Astrocyte of the cerebellum (primary cell): ENCODE measurements around the gene HHAT.

Source experiments
- DNase-seq: peaks from one replicate; pipeline ENCODE4 v3.0.0-alpha.2; 2011; ENCODE audit warnings: low read depth
- H3K4me3 ChIP-seq: 2 replicates; pipeline ENCODE4 v1.5.1; 2011; ENCODE audit warnings: mild to moderate bottlenecking, low read depth, low read length, moderate library complexity
- in situ Hi-C: cut with HindIII; loops from 2 replicates; pipeline ENCODE4 v1.10.0; 2017; ENCODE audit warnings: low sequenced_read_pairs
- TF ChIP-seq, protein P1 (sequence below): IDR thresholded peaks from 2 replicates; pipeline ENCODE4 v1.5.1; 2012; ENCODE audit warnings: low read length, low read depth, moderate library complexity, mild to moderate bottlenecking; ENCODE audit errors: missing control alignments

HHAT gene

DNA sequence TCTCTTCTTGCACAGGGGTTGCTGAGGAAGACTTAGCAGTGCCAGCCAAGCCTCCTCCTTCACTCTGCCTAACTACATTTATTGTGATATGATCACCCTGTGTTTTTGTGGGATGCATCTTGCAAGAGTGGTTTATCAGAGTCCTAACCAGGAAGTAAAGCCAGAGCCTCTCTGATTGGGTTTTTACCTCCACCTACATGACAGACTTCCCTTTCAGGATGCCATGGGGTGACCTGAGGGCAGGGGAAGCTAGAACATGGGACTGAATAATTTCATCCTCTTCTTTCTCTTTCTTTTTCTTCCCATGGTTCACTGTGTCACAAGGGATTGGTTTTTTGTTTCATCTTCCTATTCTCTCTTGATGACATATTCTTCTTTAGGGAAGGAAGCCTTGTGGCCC, 146.6 kb downstream of the HHAT start:
- TF ChIP-seq, protein P1, sequence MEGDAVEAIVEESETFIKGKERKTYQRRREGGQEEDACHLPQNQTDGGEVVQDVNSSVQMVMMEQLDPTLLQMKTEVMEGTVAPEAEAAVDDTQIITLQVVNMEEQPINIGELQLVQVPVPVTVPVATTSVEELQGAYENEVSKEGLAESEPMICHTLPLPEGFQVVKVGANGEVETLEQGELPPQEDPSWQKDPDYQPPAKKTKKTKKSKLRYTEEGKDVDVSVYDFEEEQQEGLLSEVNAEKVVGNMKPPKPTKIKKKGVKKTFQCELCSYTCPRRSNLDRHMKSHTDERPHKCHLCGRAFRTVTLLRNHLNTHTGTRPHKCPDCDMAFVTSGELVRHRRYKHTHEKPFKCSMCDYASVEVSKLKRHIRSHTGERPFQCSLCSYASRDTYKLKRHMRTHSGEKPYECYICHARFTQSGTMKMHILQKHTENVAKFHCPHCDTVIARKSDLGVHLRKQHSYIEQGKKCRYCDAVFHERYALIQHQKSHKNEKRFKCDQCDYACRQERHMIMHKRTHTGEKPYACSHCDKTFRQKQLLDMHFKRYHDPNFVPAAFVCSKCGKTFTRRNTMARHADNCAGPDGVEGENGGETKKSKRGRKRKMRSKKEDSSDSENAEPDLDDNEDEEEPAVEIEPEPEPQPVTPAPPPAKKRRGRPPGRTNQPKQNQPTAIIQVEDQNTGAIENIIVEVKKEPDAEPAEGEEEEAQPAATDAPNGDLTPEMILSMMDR: no peak

DNA sequence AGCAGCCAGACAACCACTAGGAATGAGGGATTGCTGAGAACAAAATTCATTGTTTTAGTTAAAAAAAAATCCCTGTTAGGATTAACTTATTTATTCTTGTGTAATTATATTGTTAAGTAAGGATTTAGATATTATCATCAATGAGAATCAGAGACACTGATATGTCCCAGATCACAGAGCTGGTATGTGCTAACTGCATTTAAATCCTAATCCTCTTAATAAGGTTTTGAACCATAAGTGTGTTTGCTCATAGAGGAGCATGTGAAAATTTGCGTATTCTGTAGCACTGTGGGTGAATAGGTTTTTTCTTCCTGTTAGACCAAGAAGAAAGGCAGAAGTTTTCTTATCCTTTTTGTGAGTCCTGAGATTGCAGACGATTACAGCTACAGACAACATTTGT, 147.1 kb downstream of the HHAT start:
- TF ChIP-seq, protein P1: no peak
- in situ Hi-C loops: no loop called here
- DNase-seq: no peak
- H3K4me3 ChIP-seq: no peak overlapping the region

More for the DNA sequence above, 146.6 kb downstream of the HHAT start:
- DNase-seq: no peak
- H3K4me3 ChIP-seq: no peak overlapping the region
- in situ Hi-C loops: no loop called here

DNA sequence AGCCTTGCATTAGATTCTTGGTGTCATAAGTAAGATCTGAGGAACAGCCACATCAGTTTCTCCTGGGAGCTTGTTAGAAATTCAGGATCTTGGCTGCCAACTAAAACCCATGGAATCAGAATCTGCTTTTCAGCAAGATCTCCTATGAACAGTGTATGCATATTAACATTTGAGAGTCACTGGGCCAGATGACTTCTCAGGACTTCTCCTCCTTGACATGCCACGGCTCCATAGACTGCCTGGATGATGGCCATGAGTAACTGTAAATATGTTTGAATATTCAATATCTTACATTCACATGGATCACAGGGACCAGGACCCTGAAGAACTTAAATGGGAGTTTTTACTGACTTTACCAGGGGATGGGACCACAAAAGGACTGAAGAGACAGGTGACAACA, 148.0 kb downstream of the HHAT start:
- in situ Hi-C loops: no loop called here
- no peak overlapping the region for H3K4me3 ChIP-seq
- DNase-seq: no peak
- TF ChIP-seq, protein P1: no peak

DNA sequence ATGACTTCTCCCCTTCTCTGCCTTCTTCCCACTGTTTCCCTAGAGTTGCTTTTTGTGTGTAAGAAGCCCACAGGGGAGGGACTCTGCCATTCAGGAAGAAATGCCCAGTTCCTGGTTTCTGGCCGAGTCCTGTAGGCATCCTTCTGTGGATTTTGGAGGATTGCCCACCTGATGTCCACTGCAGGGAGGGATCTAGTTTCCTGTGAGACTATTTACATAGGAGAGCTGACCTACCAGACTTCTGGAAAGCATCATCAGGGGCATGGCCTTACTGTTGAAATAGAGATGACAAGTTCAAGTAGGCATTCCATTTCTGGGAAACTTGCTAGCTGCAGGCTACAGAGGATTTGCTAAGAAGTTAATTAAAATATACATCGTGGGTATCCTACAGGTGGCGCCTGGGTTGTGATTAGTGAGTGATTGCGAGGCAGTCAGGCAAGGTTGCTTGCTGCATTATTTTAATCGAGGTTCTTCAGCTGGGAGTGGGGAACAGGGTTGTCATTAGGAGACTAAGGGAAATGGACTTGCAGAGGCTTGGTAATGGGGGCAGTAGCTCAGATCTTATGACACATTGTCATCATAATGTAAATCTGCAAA, 148.7 kb downstream of the HHAT start:
- TF ChIP-seq, protein P1: no peak
- no peak overlapping the region for H3K4me3 ChIP-seq
- no peak for DNase-seq
- in situ Hi-C loops: no loop called here

DNA sequence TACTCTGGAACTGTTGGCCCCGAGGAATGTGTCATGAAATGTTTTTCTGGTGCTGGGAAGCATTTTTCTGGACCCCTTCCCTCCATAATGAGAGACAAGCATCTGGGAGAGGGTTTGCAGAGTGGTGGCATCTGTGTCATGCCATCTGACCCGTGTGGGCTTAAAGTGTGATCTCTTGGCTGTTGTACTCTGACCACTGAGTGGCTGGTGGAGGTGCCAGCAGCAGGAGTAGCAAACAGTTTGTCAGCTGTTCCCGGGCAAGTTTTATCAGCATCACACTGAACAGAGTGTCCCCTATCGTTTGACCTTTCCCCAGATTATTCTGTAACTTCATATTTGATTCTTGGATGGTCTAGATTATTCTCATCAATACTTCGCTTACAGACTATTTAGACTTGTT, 150.1 kb downstream of the HHAT start:
- TF ChIP-seq, protein P1: no peak
- DNase-seq: no peak
- H3K4me3 ChIP-seq: no peak overlapping the region
- in situ Hi-C loops: no loop called here

DNA sequence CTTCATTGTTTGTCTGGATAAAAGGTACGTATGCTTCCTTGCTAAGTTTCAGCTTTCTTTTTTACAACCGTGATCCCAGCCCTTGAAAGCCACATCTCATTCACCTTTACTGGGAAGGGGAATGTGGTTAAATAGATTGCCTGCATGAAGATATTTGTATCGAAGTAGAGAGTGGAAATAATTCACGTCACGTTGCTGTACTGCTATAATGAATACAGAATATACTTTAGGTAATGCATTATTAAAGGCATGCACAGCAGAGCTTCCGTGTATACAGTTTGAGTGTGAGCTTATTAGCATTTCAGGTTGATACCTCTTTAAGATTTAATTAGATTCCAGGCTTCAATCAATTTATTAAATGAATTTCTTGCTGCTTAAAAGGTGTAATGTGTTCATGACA, 153.8 kb downstream of the HHAT start:
- in situ Hi-C loops: no loop called here
- TF ChIP-seq, protein P1: no peak
- DNase-seq: no peak

More for the DNA sequence above, 153.8 kb downstream of the HHAT start:
- H3K4me3 ChIP-seq: no peak overlapping the region
